COR-L47 (cell line): ENCODE data around the gene CTPS1.
A peak's percentile ranks its signal among the peaks of the same experiment; 100 is the strongest.

Experiments
- DNase-seq: peaks from one replicate; lab custom pipeline; 2025; lab: John Stamatoyannopoulos, UW

Gene CTPS1

DNA sequence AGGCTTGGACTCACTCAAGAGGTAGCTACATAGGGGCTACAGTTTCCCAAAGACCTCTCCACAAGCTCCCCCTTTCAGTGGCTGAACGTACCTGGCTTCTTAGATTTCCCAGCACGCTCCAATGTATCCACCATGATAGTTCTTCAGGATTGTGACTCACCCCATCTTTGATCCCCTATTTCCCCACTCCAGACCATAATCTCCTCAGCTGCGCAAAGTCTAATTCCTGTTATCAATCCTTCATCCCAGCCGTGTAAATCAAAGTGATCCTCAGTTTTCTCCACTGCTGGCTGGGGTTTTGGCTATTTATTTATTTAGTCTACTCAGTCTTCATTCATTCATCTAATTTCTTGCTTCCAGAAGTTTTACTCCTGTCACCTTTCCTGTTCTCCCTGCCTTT, 13.1 kb upstream of the CTPS1 start:
- DNase-seq: no peak

DNA sequence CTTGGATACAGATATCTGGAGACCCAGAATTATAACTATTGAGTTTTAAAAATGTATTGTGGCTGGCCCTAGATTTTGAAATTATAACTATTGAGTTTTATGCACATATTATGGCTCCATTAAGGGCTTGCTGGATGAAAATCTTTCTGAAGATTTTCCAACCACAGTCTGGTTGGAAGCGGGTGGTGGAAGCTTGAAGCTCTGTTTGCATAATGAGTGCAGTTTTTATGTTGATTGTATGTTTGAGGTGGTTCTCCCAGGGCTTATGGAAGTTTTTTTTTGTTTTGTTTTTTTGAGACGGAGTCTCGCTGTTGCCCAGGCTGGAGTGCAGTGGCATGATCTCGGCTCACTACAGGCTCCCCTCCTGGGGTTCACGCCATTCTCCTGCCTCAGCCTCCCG, 10.1 kb upstream of the CTPS1 start:
- no peak for DNase-seq

DNA sequence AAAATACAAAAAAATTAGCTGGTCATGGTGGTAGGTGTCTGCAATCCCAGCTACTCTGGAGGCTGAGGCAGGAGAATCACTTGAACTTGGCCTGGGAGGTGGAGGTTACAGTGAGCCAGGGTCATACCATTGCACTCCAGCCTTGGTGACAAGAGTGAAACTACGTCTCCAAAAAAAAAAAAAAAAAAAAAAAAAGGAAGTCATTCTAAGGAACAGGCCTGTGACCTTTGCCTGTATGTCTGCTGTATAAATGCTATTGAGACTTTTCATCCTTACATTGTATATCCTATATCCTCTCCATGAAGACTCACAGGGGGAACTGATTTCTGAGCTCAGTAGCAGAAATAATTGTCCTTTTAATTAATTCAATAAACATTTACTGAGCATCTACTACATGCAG, 7.5 kb upstream of the CTPS1 start:
- no peak for DNase-seq

DNA sequence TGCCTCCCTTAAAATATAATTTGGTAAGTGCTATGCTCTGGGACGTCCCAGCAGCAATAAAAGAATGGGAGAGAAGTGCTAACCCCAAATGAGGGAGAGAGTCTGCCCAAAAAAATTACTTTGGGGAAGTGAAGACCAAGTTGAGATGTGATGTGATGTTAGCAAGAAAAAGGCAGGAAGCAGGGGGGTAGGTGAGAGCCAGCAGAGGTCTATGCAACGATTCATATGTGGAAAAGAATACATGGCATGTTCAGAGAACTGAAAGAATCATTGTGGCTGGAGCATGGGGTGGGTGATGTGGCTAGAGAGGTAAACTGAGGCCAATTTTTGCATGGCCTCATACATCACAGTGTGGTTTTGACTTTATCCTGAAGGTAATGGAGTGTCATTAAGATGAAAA, 5.6 kb upstream of the CTPS1 start:
- DNase-seq: no peak

DNA sequence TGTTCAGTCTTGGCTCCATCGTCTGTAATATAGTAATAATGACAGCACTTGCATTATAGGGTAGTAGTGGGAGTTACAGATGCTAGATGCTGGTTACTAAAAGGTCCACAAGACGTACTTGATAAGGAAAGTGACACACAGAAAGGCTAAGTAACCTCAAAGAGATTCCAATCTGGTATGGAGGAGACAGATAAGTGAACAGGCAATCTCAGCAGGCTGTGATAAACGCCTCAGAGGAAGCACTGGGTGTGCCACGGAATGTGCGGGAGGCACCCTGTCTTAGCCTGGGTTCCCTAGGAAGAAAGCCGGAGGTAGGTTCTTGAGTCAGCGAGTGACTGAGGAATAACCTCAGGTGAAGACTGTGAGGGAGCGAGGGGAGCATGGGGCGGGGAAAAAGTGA, 4.6 kb upstream of the CTPS1 start:
- DNase-seq: no peak

DNA sequence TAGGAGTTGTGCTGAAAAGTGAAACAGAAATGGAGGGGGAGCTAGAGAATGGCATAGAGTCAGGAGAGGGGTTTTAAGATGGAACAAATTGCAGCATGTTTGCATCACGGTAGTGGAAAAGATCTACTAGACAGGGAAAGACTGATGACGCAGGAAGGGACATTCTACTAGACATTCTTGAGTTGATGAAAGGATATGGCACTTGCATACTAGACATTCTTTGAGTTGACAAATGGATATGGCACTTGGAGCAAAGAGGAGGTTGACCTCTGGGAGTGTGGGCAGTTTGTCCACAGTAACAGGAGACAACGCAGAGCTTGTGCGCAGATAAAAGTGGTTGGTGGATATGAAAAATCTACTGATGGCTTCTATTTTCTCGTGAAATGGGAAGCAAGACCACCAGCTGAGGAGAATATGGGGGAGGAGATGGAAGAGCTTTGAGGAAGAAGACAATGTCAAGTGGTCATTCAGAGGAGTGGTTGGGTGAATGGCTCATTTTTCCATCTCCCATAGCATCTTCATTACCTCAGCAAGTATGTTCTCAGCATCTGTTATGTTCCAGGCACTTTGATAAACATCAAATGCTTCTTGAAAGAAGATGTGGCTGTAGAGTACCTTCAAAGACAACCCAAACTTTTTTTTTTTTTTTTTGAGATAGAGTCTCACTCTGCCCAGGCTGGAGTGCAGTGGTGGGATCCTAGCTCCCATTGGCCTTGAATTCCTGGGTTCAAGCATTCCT, 2.4 kb upstream of the CTPS1 start:
- DNase-seq: no peak

DNA sequence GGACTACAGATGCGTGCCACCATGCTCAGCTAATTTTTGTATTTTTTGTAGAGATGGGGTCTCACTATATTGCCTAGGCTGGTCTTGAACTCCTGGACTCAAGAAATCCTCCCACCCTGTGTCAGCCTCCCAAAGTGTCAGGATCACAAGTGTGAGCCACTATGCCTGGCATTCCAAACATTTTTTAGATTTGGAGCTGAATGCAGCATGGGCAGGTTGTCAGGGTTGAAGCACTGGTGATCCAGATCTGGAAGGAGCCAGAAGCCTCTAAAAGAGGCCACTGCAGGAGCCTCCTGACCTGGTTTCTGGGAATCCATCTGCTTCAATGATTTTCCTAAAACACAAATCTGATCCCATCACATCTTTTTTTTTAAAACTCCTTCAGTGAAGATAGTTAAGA, 1.8 kb upstream of the CTPS1 start:
- DNase-seq: no peak

DNA sequence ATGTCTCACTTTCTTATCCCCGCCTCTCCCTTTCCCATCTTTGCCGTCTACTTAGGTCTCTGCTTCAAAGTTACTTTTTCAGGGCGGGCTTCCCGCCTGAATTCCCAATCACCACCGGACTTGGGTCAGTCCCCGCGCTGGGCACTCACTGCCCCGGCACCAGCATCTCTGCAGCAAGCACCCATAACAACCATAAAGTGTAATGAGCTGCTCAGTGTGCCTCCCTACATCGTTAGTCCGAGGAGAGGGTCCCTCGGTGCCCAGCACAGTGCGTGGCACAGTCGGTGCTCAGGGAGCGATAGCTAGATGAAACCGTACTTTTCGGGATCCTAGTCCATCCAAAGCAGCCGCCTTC, 633 bp upstream of the CTPS1 start:
- no peak for DNase-seq

DNA sequence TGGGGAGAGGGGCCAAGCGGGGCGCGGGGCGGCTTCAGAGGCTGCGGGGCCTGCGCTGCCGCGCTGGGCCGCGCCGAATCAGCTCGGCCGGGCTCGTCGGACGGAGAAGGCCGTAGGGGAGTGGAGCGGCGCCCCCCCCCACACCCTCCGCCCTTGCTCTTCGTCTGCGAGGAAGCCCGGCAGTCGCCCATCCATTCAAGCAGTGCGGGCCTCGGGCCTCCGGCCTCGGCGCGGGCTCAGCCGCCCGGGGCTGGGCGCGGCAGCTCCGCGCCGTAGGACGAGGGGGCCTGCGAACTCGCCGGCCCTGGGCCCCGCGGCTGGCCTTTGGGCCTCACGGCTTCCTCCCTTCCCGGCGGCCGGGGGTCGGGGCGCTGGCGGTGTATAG, 564 bp downstream of the CTPS1 start:
- DNase-seq: peak; percentile 34

DNA sequence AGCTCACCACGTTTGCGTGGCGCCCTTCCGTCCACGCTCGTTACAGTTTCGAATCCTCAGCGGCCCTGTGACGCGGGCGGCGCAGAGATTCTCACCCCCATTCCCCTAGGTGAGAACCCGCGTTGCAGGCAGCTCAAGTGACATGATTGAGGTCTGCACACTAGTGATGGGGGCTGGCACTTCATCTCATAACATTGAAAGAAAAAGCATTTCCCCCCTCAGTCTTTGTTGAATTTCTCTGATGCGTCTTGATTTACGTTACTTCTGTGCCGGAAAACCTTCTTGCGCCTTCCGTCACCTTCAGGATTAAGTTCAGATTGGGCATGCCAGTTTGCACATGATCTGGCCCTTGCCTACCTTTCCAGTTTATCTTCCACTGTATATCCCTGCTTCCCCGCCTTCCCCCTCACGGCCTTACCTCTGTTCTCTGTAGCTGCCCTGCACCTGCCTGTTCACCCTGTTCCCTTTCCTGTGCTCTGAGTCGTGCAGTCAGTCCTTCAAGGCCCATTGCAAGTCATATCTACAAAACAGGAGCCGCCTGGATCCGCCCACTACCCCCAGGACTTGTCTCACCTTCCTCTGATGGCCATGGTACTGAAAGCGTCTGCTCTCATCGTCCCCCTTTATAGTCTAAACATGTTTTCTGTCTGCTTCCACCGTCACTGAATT, 1.1 kb downstream of the CTPS1 start:
- peak; percentile 36 for DNase-seq

DNA sequence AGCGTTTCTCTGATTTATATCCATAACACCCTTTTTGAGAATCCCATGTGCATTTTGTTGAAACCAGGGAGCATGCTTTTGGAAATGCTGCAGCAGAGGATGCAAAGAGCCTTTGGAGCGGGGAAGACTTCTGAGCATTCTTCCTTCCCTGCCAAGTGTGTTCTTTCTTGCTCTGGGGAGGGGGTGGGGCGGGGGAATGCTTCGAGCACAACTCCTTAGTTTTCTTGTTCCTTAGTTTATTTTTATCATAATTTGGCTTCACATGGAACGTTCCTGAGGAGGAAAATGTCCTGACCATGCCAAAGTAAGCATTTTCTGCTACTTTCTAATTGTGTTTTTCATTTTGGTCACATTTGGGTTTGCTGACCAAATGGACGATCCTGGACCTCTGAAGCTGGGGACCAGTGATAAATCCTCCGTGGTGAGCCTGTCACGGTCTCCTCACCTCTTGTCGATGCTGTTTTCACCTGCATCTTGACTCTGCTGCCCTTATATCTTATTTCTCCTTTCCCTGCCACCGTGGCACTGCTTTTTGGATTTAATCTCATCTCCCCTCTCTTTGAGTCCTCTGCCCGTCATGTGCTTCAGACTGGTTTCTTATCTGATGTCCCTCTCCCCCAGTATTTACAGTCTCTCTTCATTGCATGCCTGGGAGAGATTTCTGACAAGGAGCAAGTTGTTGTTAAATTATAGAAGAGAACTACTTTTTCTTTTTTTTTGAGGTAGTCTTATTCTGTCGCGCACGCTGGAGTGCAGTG, 2.4 kb downstream of the CTPS1 start:
- no peak for DNase-seq

DNA sequence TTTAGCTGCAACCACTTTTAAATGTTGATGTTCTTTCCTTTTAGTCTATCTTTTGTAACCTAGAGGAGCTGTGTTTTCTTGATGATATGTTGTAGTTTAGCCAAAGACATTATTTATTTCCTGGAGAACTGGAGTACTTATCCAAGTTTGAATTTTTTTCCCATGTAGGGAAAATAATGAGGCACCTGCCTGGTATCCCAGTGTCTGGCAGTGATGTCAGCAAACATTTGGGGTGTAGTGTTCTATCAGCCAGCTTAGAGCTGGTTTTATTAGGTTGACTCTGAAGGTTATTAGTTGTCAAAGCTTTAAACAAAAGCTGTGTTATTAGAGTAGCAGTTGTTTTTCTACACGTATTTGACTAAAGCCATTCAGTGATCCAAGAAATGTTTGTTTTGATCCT, 3.2 kb downstream of the CTPS1 start:
- DNase-seq: no peak

DNA sequence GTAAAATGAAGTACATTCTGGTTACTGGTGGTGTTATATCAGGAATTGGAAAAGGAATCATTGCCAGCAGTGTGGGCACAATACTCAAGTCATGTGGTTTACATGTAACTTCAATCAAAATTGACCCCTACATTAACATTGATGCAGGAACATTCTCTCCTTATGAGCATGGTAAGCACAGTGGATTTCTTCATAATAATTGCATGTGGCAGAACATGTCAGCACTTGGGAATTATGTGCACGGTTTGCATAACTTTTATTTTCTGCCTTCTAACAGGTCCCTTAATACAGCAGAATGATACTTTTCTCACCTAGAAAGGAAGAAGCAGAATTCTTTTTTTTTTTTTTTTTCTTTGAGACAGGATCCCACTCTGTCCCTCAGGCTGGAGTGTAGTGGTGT, 3.8 kb downstream of the CTPS1 start:
- DNase-seq: no peak

DNA sequence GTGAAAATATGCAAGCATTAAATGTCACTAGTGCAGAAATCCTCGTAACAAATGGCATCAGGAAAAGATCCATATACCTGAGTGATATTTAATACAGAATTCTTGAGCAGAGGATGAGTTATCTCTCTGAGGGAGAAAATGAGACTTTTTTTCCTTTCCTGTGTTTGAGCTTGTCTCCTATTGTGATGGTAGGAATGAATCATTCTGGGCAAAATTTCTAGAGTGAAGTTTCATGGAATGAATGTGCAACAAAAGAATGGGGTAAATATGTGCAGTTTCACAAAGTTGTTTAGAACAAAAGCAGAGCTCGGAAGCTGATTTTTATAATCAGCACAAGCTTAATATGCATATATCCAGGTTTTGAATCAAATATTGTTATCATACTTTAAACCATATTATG, 4.6 kb downstream of the CTPS1 start:
- DNase-seq: no peak

DNA sequence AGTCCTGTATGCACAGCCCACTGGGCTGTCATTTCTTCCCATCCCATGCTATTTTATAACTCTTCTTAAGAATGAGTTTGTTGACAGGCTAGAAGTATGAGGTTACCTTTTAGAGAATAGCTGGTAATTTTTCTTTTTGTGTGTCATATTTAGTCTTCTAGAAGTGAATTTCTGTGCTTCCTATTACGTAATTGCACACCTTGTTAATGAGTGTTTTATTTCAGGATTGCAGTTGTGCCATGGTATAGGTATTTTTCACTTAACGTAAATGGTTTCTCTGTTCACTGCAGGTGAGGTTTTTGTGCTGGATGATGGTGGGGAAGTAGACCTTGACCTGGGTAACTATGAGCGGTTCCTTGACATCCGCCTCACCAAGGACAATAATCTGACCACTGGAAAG, 5.0 kb downstream of the CTPS1 start:
- DNase-seq: no peak

DNA sequence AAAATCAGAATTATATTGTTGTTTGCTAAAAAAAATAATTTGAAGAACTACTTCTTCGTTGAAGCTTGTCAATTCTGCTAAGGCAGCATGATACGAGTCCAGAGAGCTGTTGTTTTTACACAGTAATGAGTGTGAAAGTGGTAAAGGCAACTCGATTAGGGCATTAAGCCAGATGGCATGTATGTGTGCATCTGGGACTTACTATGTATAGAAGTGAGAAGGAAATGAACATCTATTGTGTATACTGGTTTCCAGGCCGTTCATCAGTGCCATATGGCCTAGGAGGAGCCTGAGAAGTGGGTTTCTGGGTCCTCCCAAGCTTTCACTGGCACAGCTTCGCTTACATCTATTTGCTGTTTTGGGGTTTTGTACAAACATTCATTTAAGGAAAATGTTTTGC, 5.7 kb downstream of the CTPS1 start:
- DNase-seq: no peak

DNA sequence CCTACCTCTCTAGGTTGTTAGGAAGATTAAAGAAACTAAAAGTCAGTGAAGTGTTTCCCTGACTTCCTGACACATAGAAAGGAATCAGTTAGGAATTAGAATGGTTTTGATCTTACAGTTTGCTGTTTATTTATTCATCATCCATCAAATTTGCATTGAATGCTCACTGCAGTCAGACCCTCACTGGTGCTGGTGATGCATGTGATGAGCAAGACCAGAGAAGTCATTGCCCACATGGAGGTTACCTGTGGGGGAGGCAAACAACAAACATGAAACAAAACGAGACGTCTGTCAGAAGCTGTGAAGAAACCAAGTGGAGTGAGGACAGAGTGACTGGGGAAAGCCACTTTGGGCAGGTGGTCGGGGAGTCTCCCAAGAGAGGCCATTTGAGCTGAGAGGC, 6.4 kb downstream of the CTPS1 start:
- no peak for DNase-seq

DNA sequence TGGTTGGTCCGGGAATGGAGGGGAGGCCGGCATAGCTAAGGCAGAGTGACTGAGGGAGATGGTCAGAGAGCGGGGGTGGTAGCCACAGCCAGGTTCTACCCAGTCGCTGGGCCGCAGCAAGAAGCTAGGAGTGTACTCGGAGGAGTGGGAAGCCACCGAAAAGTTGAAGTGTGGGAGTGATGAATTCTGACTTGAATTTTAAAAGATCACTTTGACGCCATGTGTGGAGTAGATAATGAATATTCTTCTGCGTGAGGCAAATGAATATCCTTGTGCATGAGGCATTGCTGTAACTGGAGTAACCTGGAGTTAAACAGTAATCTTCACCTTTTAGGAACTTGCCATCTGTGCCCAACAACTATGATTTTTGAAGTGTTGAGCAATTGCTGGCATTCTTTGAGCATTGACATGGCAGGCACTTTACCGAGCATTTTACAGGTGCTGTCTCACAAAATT, 6.9 kb downstream of the CTPS1 start:
- no peak for DNase-seq

DNA sequence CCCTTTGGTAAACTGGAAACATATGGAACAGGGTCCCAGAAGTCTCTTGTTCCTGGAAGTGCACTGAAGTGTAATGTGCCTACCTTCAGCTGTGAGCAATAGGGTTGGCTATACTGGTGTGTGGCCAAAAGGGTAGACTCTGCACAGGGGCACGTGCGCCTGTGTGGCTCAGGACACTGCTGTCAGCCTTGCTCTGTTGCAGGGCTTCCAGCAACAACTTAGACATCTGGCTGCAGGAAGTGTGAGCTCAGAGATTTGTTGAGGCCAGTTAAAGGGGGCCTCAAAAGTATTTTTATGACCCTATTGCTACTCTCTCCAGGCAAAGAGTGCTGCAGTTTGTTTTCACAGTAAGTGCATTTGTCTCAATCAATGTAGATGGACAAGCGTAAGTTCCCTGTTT, 7.5 kb downstream of the CTPS1 start:
- no peak for DNase-seq

DNA sequence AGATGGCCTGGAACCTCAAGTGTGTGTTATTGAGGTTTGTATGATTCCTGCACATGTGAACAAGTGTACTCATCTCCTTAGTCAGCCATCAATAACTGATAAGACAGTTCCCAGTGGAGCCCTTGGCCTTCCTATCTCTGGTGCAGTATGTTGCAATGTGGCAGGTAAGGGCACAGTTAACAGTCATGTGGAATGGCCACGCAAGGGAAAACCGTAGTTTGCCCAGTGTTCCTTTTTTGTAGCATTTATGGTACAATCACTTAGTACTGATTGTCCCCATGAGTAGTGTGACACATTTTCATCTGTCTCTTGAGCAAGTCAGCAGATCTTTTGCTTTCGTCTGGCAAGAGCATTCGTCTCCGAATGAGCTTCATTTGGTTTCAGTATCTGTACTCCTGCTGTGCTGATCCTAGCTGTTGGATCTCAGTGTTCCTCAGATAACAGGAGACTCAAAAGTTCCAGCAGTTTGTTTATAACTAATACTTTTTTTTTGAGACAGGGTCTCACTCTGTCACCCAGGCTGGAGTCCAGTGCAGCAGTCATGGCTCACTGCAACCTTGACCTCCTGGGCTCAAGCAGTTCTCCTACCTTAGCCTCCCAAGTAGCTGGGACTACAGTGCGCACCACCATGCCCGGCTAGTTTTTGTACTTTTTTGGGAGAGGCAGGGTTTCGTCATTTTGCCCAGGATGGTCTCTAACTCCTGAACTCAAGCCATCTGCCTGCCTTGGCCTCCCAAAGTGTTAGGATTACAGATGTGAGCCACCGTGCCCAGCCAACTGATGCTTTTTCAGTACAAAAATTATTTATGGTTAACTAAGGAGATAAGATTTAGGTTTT, 8.2 kb downstream of the CTPS1 start:
- no peak for DNase-seq

DNA sequence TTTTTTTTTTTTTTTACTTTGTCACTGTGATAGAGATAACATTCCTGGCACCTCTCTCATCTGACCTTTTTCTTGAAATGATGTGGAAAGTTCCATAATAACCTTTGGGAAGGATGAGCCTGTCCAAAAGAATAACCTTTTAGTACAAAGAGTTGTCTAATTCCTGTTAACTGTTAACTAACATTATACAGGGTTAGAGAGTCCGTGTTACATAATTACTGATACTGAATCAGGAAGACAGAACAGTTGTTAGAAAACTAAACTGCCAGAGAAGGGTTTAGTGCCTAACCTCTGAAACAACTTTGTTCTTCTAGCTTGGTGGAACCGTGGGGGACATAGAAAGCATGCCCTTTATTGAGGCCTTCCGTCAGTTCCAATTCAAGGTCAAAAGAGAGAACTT, 8.8 kb downstream of the CTPS1 start:
- no peak for DNase-seq

DNA sequence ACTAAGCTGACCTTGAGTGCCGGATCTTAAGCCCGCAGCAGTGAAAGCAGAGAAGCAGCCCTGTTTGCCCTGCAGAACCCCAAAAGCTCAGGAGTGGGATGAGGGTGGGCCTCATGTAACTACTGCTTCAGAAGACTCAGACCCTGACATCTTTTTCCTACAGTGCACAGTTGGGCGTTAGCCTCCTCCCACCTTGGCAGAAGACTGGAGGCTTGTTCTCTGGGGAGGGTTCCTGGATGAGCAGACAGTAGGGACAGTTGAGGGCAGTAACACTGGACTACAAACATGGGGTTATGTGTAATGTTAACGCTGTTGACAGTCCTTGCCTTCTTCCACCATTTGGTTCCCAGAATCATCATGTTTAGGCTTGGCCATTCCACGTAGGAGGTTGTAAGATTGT, 9.6 kb downstream of the CTPS1 start:
- no peak for DNase-seq

DNA sequence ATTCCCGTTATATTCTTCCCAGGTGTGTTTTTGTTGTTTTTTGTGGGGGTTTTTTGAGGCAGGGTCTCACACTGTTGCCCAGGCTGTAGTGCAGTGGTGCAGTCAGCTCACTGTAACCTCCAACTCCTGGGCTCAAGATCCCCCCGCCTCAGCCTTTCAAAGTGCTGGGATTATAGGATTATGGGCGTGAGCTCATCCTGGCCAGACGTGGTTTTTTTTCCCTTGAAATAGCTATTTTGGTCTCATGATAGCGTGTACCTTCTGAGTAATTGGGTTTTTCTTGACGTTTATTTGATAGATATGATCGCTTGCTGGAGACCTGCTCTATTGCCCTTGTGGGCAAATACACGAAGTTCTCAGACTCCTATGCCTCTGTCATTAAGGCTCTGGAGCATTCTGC, 17.6 kb downstream of the CTPS1 start:
- no peak for DNase-seq
